Activated T-cell treated with anti-CD3 and anti-CD28 coated beads for 24 hours (primary cell): ENCODE data around the gene MCOLN2.

Experiments used
- DNase-seq: peaks from one replicate; pipeline ENCODE4 v3.0.0-alpha.2; 2020; ENCODE audit warnings: low read depth

MCOLN2 gene

DNA sequence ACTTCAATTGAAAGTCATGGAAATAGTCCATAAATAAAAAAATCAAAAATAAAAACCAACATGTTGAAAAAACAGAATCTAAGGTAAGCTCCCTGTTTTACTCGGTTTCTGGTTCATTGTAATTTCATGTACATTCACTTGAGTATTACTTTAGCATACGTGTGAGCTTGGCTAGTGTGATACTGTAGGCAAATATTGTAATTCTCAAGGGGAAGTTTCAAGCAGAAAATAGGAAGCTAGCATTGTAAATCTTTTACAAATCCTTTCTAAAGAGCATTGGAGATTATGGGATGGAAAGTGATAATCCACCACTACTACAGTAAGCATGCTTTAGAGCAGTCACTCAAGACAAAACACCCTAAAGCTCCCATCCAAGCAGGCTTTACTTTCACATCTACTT is 100.6 kb downstream of the MCOLN2 start:
- no peak for DNase-seq

DNA sequence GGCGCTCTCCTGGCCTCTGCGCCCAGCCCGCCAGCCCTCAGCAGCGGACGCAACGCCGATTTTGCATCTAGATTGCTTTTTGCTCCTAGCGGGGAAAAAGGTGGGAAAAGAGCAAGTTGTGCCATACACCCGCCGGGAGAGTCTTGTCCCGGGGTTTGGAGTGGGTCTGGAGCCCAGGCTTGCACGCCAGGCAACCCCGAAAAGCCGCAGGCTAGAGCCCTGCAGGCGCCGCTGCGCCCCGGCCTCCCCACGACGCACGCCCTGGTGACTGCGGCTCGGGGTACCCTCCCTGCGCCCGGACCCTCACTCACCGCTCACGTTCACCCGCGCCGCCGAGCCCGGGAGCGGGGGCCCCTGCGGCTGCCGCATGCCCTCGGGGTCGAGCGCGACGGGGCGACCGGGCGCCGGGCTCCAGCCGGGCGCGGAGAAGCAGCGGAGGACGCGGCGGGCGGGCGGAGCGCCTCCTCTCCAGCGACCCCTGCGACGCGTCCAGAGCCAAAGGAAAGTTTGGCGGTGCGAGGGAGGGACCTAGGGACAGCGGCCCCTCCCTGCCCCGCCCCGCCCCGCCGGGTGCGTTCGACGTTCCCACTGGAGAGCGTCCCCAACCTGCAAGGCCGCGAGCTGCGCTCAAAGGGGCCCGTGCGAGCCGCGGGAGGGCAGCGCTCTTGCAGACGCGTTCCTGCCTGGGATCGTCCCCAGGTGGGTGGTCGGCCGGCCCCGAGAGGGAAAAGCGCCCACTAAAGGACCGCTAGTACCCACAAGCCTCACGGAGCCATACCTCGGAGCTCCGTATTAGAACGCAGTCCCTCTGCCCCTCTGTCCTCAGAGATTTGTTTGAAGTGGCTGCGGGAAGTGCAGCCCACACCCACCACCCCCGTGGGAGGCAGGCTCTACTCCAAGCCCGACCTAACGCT is 104.0 kb downstream of the MCOLN2 start, which contains the start of gene LPAR3:
Gene LPAR3 (minus strand): TSS at position 502 of the 914 bp plus-strand sequence. CDS start 27,086 bp downstream, outside the sequence.
- DNase-seq, result no peak

DNA sequence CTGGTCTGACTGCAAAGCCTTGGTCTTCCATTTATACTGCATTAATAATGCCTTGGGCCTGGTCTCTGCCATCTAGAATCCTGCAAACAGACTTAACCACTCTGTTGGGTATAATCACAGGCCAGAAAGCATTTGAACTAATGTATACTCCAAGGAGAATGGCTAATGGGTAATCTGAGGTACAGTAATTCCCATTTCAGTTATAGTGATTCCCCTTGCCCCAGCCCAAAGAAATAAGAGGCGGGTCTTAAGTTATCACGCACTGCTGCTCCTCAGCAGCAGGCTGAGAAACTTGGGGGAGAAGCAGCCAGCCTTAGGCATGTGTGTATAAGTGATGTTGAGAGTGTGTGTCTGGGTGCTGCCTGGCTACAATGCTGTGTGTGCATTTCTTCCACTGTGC is 106.3 kb downstream of the MCOLN2 start:
- no peak for DNase-seq

DNA sequence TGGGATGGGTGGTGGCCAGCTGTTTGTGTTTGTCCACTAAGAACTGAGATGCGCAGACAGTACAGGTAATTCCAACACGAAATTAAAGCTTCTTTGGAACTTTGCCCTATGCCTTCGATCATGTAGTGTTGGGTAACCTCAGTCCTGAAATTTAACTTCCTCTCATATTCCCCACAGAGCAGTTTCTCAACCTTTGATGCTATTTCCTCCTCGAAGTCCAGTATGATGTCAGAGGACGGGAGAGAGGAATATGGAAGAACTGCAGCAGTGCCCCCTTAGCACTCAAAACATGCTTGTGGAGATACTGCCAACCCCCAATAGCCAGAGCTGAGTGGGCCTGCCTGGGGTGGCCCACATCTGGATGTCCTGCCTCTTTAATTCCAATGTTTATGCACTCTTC is 107.5 kb downstream of the MCOLN2 start:
- DNase-seq, result no peak

DNA sequence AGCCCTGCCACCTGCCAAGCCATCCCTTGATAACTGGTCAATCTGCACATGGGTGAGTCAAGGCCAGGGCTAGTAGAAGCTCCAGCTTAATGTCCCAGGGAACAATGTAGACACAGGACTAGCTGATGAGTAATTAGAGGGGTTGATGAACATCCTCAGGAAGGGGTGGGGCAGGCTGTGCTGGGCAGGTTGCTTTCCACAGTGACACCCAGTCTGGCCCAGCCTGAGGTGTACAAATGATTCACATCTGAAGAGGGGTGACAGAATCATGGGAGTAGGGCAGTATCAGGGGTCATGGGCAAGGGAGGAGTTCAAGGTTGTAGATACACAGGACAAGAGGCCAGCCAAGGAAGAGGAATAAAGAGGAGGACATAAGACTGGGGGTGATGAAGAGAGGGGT is 108.2 kb downstream of the MCOLN2 start:
- DNase-seq, result no peak

DNA sequence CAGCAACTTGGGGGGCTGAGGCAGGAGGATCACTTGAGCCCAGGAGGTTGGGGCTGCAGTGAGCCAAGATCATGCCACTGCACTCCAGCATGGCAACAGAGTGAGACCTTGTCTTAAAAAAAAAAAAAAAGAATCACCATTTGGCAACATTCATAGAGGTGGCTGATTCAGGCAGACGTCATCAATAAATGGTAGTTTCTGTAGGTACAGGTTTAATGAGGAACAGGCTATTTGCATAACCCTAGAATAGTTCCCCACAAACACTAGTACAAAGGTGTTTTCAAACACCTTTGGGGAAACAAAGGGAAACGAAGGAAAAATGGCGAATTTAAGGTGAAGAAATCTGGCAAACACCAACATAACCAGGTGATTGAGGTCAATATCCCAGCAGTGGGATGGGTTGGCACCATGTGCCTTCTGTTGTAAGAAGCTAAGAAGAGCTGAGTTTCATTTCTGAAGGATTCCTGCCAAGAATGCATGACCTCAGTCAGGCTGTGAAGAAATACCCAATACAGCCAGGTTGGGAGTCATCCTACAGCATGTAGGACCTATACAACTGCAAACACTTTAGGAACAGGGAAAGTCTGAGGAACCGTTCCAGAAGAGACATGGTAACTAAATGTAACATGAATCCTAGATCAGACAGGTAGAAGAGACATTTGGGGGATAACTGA is 109.5 kb downstream of the MCOLN2 start:
- DNase-seq, result no peak

DNA sequence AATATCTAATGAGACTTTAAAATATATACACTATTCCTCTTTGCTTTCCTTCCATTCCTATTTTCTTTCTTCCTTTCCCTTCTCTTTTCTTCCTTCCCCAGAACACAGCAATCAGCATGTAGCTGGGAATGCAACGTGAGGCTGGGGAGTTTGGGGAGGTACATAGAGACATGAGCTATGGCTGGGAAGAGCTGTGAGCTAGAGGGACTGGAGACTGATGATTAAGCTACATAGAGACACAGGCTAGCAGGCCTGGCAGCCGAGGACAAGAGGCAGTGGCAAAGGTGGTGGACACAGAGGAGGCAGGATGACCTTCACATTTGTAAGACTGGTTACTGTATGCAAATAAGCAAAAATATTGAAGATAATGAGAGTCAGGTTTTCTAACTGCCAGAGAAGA is 111.4 kb downstream of the MCOLN2 start:
- no peak for DNase-seq

DNA sequence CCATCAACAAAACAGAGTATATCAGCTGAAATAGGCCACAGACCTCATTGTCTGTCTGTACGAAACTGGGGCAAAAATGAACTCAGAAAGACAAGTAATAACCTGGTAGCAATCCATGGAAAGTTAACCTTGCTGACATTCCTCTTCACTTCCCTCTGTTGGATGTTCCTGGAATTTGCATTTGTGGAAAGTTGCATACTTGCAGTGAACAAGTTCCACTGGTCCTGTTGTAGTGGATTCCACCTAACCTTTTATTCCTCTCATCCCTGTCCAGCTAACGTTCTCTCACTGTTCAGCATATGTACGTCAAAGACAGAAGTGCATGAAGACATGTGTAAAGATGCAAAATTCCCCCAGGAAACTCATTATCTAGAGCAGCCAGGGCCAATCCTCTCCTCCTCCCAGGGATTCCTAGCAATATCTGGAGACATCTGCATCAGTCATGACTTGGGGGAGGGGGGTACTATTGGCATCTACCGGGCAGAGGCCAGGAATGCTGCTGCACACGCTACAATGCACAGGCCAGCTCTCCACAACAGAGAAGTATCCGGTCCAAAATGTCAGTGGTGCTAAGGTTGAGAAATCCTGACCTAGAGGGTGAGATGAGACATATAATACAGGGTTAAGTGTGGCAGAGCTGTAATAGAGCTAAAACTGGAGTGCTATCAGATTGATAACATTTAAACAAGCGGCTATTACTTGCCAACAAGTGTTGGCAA is 112.1 kb downstream of the MCOLN2 start:
- DNase-seq, result no peak

DNA sequence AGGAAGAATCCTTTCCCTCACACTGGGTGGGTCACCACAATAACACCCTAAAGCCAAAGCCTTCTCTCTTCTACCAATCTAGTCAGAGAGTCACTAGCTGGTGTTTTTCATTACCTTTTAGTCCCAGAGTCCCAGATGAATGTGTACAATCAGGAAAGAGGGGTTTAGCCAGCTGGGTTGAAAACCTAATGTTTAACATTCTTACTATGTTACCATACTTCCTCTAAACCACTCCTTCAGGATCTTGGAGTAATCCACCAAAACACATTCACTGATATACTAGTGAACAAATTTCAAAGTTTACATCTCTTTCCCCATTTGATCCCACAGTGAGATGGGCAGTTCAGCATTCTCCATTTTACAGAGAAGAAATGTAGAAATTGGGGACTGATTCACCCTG is 113.6 kb downstream of the MCOLN2 start:
- DNase-seq, result no peak

DNA sequence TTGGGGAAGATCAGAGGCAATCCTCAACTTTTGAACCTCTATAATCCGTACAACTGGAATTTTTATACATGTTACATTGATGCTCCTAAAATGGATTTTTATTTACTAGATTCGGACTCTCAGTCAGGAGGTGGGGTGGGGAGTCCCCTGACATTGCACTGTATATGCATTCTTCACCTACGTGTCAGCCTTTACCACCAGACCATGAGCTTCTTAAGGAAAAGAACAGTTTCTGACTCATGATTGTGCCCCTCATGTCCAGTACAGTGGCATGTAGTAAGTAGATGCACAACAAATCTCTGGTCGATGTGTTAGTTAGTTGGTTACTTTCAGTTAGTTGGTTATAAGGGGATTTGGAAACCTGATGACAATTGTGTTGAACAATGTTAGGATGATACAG is 119.3 kb downstream of the MCOLN2 start:
- DNase-seq, result no peak

DNA sequence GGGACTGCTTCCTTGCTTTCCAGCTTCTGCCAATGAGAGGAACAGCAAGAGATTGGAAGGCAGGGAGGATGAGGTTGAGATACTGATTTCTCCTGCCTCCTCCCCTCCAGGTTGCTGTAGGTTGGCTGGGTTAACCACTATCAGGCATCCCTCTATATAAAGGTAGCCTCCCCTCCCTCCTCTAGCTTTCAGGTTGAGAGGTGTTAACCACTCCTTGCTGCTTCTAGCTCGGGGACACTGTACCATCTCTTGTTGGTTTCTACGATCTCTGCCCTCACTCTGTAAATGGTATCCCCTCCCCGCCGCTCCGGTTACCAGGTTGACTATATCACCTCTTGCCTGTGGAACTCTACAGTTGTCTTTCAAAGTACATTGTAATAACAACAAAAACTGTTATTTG is 120.6 kb downstream of the MCOLN2 start:
- no peak for DNase-seq
